Hepatic stellate cell (primary cell): ENCODE data around the gene TMC1.
"Not testable (repeated sequence)": the region's sequence is repeated elsewhere in the genome, so short reads cannot be mapped to it uniquely, and the experiment has no call there.

Experiments used
- DNase-seq: peaks from one replicate; pipeline ENCODE4 v3.0.0; 2011; ENCODE audit warnings: low spot score

Gene TMC1

GRCh38 chr9:72526901-72527800, 5.7 kb downstream of the TMC1 start:
- peak; percentile 87 for DNase-seq

GRCh38 chr9:72527801-72528195, 6.4 kb downstream of the TMC1 start:
- DNase-seq = no peak

GRCh38 chr9:72529531-72529930, 8.1 kb downstream of the TMC1 start:
- no peak for DNase-seq

- no peak for DNase-seq
Measured at GRCh38 chr9:72533322-72533721, 11.9 kb downstream of the TMC1 start.

GRCh38 chr9:72534931-72535330, 13.5 kb downstream of the TMC1 start:
- DNase-seq = no peak

GRCh38 chr9:72537011-72537545, 15.7 kb downstream of the TMC1 start:
- DNase-seq = no peak

- no peak for DNase-seq
Measured at GRCh38 chr9:72537671-72538070, 16.3 kb downstream of the TMC1 start.

DNA sequence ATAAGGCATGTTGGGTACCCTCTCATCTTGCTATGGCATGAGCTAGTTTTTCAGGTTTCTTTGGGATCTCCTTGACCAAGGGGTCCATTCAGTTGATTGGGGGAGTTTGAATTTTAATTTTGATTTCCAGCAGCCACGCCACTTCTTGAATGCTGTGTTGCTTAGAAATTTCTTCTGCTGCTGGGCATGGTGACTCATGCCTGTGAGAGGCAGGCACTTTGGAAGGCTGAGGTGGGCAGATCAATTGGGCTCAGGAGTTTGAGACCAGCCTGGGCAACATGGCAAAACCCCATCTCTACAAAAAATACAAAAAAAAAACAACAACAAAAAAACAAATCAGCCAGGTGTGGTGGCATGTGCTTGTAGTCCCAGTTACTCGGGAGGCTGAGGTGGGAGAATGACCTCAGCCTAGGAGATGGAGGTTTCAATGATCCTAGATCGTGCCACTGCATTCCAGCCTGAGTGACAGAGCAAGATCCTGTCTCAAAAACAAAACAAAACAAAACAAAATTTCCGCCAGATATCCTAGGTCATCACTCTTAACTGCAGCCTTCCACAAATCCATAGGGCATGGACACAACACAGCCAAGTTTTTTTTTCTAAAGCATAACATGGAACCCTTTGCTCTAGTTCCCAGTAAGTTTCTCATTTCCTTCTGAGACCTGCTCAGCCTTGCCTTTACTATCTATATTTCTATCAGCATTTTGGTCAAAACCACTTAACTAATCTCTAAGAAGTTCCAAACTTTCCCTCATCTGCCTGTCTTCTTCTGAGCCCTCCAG, 17.7 kb downstream of the TMC1 start:
- DNase-seq = no peak

- DNase-seq = no peak
Measured at GRCh38 chr9:72539824-72540347, 18.5 kb downstream of the TMC1 start.

DNA sequence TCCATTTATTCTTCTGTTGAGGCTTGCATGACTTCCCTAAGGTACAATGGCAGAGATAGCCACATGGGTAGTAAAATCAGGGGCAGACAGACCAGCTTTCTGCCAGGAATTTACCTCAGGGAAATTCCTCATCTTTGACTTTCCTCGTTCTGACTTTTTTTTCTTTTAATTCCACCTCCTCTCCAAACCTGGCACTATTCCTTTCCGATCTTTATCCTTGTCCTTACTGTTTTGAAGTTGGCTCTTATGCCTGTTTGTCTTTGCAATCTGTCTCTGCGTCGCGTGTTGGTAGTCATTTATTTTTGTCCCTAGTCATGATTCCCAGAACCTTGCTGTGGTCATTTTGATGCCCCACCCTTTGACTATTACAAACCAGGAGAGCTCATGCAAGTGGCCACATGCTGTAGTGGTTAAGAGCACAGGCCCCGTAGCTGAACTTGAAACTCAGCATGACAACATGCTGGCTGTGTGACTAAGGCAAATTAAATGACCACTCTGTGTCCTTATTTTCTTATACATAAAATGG, 19.0 kb downstream of the TMC1 start:
- DNase-seq = peak; percentile 32

GRCh38 chr9:72542537-72542833, 21.1 kb downstream of the TMC1 start:
- not testable (repeated sequence) for DNase-seq

DNA sequence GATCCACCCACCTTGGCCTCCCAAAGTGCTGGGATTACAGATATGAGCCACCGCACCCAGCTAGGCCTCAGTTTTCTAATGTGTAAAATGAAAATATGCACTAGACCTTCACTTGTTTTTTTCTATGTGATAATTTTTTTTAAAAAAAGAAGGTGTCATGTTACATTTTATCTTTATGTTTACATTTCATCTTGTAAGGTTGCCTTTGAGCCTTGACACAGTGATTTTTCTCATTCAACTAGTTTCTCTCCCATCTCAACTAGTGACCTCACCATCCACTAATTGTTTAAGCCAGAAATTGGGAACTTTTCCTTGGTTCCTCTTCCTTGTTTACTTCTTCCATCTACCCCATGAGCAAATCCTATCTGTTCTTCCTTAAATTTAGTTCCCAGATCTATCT, 21.5 kb downstream of the TMC1 start:
- no peak for DNase-seq

GRCh38 chr9:72551306-72551705, 29.9 kb downstream of the TMC1 start:
- no peak for DNase-seq

DNA sequence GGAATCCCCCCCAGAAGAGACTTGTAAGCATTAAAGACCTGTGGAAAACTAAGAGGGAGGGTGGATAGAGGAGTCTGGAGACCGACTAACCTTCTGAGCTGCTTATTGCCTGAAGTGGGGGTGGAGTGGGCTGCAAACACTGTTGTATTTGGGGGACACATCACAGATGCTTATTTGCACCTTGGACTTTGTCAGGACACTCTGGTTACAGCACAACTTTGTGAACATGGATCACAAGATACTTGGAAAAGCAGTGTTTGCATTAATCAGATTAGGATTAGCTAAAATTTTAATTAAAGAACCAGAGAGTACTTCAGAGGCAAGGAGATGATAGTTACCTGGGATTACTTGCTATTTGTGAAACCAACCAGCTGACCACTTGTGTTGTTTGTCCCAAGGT, 30.9 kb downstream of the TMC1 start:
- DNase-seq = no peak

GRCh38 chr9:72554221-72554641, 32.8 kb downstream of the TMC1 start:
- DNase-seq = peak; percentile 53

DNA sequence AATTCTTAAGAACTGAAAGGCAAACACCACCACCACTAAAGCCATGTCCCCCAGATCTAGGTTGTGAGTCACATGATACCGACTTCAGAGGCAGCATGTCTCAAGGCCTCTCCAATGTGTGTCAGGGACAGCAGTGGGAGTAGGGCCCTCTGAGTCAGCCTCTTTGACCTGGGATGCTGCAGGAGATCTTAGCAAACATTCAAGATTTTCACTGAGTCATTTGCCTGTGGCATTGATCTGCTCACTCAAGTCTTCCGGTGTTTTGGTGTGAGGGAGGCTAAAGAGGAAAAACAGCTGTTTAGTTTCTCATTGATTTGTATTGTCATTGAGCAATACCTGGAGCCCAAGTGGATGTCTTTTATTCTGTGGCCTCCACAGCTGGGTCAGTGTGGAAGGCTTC, 36.1 kb downstream of the TMC1 start:
- DNase-seq = peak; percentile 68

- DNase-seq = no peak
Measured at GRCh38 chr9:72560086-72560485, 38.7 kb downstream of the TMC1 start.

- DNase-seq = no peak
Measured at GRCh38 chr9:72563806-72564205, 42.4 kb downstream of the TMC1 start.

- no peak for DNase-seq
Measured at GRCh38 chr9:72564479-72565281, 43.3 kb downstream of the TMC1 start.

DNA sequence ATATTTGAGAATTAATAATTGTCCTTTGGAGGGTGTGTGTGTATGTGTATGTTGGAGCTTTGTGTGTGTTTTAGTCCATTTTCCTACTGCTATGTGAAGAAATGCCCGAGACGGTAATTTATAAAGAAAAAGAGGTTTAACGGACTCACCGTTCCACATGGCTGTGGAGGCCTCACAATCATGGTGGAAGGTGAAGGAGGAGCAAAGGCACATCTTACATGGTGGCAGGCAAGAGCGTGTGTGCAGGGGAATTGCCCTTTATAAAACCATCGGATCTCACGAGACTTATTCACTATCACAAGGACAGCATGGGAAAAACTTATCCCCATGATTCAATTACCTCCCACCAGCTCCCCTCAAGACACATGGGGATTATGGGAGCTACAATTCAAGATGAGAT, 44.1 kb downstream of the TMC1 start:
- no peak for DNase-seq

DNA sequence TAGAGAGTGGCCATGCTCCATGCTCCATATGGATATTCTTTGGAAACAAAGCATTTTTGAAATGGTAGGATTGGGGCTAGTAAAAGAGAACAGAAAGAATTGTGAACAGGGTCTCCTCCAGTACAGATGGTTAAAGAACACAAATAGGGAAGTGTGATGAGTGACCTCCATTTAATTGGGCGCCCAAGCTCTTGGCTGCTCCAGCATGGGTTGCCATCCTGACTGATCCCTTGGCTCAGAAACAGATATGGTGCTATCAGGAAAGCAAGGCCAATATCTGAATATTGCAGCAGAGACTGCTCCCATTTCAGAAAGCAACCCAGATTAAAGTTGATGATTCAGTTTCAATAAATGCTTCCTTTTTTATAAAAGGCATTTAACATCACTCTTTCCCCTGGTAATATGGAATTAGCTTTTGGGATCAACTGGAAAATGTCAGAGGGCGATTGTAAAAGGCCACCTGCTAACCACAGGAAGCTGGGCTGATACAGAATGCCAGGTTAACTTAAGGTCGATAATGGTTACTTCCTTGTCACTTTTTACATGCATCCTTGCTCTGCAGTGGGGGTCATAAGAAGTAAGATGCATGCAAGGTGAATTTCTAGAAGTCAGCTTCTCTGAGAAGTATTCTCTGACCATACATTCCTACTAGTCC, 52.9 kb downstream of the TMC1 start:
- DNase-seq = no peak
